IPS-11a (cell line): ENCODE data around the gene SUPT20HL2.
"Not testable (repeated sequence)": the region's sequence is repeated elsewhere in the genome, so short reads cannot be mapped to it uniquely, and the experiment has no call there.

Source experiments
- H3K4me3 ChIP-seq: one replicate; pipeline ENCODE4 v1.5.1; 2013; ENCODE audit warnings: low read depth, low read length, control low read depth

The SUPT20HL2 gene

DNA sequence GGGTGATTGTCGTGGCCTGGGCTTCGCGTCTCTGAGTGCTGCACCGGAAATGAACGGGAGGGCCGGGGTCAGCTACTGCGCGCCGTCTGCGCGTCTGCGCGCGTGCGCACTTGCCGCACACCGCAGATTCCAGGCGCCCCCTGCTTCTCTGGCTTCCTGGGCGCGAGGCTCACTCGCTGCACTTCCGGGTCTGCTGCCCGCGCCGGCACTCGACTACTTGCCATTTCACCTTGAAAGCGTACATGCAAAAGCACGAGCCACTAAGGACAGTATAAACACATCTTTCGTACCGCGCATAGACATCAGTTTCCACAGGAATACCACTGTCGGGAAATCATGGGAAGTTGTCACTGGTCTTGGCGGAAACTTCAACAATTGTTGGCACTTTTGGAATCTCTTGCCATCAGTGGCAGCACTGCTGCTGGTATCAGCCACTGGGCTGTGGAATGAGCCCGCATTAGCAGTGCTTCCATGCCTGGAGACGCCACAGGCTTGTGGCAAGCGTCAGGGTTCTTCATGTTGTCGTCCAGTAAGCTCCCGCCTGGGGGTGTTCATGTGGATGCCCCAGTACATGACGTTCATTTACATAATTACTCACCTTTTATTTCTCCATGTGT lies at the start of gene SUPT20HL2:
SUPT20HL2 (minus strand) TSS at position 51 of the 617 bp plus-strand sequence. CDS start 754 bp downstream, outside the sequence.
- no peak within 1 kb of the TSS for H3K4me3 ChIP-seq

DNA sequence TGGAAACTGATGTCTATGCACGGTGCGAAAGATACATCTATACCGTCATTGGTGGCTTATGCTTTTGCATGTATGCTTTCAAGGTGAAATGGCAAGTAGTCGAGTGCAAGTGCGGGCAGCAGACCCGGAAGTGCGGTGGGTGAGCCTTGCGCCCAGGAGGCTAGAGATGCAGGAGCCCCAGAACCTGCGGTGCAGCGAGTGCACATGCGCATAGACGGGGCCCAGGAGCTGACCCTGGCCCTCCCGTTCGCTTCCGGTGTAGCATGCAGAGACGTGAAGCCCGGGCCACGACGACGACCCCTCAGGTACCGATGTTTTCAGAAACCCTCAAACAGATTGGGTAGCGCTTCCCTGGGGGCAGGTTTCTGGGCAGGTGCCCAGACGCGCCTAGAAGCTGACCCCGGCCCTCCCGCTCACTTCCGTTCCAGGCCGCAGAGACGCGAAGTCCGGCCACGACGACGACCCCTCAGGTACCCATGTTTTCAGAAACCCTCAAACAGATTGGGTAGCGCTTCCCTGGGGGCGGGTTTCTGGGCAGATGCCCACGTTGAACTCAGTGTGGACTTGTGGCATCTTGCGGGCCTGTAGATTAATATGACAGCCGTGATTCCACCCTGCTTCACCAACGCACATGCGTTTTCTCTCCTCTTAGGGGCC lies 48.3 kb upstream of the SUPT20HL2 start:
- H3K4me3 ChIP-seq, result not testable (repeated sequence)

DNA sequence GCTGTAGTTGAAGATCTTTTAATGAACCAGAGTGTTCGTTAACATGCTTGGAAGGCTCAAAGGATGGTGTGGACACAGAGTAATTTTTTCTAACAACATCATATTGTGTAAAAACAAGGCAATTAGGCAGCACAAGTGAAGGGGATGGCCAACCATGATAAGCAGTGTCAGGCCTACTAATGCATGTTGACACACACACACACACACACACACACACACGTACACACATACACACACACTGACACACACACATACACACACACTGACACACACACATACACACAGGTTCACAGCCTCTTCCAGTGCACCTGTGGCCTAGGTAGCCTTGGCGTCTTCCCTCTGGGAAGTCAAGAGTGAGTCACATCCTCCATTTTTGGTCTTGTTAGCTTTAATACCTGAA lies 46.4 kb upstream of the SUPT20HL2 start, which contains the start of gene SUPT20HL1:
SUPT20HL1 (plus strand) TSS at position 368 of the 400 bp plus-strand sequence. CDS start 2,122 bp downstream, outside the sequence.
- no peak within 1 kb of the TSS for H3K4me3 ChIP-seq

DNA sequence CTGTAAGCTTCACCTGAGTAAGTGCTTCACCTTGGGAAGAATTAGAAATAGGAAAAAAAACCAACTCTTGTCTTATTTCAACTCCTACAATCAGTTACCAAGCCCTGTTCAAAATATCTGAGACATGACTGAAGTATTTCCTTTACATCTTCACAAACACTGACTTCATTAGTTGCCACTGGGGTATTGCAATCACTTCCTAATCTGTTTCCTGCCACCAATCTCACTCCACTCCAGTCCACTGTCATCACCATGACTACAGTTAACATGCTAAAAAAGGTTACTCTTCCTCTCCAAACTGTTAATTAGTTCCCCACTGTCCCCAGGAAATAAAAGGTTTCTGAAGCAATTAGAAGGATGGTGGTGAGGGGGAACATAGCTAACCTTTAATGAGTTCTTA lies 43.2 kb upstream of the SUPT20HL2 start:
- H3K4me3 ChIP-seq, result no peak overlapping the region

DNA sequence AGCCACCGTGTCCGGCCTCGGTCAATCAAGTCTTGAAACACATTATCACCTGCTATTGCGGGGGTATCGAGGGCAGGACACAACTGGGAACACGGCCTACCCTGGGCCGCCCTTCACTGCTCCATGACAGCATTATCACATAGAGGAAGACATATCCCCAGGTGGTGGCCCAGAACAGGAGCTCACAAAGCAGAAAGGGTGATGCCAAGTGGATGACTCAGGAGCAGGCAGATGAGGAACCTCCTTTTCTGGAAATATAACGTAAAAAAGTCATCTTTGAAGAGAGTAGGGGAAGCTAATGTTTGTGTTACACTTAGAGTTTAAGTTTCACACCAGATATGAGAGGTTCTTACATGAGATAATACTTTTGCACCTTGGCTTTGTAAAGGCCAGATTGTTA lies 41.2 kb upstream of the SUPT20HL2 start:
- H3K4me3 ChIP-seq, result no peak overlapping the region

DNA sequence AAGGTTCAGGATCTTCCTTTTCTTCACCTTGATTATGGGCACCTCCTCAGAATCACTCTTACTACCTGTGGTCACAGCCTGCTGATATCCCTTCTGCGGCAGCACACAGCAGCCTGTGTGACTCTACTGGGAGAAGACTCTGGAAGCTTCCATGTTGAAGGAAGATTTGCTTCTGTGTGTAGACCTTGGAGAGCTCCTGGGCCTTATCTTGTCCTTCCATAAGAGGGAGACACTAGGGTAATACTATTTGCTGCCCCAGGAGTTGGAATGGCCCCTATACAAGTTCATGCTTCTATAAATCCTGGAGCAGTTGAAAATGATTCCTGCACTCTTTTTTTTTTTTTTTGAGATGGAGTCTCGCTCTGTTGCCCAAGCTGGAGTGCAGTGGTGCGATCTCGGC lies 36.3 kb upstream of the SUPT20HL2 start:
- no peak overlapping the region for H3K4me3 ChIP-seq

DNA sequence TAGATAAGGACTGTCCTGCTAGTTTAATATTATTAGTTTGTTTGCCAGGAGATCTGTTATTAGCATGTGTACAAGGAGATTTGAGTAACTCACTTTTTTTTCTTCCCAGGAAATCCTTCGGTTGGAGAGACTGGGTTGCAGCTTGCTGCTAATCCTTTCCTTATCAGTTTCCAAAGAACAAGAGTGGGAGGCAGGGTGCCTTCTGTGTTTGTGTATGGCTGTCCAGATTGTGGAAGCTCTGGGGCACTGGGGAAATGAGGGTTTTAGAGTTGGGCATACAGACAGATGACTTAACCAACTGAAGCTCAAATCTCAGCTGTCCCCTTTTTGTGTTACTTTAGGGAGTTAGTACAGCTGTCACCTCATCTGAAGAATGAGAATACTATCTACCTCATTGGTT lies 34.0 kb upstream of the SUPT20HL2 start:
- H3K4me3 ChIP-seq, result no peak overlapping the region

DNA sequence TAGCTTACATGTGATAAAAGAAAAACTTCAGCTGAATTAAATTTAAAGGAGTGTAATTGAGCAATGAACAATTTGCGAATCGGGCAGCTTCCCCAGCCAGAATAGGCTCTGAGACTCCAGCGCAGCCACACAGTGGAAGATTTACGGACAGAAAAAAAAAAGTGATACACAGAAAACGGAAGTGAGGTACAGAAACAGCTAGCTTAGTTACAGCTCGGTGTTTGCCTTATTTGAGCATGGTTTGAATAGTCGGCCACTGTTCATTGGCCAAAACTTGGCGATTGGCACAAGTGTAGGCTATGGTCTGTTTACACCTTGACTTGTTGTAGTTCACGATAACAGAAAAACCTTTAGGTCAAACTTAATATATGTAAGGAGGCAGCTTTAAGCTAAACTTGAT lies 29.9 kb upstream of the SUPT20HL2 start:
- H3K4me3 ChIP-seq, result no peak overlapping the region

DNA sequence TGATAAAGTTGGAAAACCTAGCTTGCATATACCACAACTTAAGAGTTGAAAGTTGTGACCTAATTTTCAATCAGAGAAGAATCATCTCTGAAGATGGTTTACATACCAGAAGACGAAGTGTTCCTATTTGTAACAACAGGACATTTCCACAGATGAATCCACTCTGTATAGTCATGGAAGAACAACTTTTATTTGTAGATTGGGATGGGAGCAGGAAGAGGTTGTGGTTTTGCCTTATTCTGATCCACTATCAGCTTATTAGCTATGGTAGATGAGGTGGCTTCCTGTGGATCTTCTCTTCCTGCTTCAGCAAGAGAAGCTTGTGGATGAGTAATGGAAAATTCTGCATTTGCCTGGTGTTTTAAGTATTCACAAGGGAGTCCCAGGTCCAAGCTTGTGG lies 27.9 kb upstream of the SUPT20HL2 start:
- H3K4me3 ChIP-seq, result no peak overlapping the region

DNA sequence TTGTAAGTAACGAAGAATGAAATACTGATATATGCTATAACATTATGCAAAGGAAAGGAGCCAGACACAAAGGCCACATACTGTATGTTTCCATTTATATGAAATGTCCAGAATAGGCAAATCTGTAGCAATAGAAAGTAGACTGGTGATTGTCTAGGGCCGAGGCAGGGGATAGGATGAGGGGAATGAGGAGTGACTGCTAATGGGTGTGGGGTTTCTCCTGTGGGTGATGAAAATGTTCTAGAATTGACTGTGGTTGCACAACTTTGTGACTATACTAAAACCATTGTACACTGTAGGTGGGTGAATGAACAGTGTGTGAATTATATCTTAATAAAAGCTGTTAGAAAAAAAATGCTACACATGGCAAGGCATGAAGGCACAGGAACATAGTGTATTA lies 26.6 kb upstream of the SUPT20HL2 start:
- no peak overlapping the region for H3K4me3 ChIP-seq

DNA sequence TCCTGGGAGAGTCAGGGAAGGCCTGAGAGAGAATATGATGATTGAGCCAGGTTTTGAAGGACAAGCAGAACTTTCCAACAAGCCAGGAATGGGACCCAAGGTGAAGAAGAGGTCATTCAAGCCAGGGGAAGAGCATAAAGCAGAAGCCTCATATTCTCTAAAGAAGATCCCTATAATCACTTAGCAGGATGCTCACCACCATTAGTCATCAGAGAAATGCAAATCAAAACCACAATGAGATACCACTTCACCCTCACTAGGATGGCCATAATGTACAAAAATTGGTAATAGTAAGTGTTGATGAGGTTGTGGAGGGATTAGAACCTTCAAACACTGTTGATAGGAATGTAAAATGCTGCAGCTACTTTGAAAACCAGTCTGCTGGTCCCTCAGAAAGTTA lies 26.0 kb upstream of the SUPT20HL2 start:
- no peak overlapping the region for H3K4me3 ChIP-seq

DNA sequence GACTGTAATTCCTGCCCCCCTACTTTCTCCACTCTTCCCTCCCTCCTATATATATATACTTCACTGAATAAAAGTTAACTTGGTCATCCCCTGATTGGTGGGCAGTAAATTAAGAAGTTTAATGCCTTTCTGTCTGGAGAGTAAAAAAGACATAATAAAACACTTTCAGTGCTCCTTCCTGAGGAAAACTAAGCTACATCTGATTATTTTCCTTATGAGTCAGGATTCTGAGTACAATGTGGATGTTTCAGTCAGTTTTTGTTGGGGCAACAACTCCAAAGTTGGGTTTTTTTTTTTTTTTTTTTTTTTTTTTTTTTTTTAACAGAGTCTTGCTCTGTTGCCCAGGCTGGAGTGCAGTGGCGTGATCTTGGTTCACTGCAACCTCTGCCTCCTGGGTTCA lies 22.0 kb upstream of the SUPT20HL2 start:
- no peak overlapping the region for H3K4me3 ChIP-seq

DNA sequence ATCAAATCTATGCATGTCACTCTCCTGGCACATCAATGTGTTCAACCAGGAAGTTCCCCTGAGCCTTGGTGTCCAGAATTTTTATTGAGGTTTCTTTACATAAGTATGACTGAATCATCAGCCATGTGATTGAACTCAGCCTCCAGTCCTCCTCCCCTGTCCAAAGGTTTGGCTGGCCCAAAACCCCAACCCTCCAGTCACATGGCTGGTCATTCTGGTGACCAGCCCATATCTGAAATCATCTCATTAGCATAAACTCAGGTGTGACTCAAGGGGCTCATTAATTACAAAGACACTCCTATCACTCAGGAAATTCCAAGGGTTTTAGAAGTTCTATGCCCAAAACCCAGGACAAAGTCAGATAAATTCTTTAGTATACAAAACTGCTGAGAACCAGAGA lies 20.6 kb upstream of the SUPT20HL2 start:
- no peak overlapping the region for H3K4me3 ChIP-seq

DNA sequence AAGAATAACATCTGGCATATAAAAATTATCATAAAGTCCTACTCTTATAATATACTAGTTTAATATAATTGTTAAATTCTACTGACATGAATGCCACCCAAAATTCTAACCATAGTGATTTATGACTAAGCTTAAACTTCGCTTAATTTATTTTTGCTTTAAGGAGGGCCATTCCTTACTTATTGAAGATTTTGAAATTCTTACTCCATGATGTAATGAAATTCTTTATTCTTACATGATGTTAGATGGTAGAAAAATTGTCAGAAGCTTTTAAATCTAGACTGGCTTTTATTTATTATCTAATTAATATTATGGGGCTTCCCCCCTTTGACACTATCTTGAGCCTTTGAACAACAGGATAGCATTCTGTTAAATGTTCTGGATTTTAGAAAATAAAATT lies 19.5 kb upstream of the SUPT20HL2 start:
- no peak overlapping the region for H3K4me3 ChIP-seq

DNA sequence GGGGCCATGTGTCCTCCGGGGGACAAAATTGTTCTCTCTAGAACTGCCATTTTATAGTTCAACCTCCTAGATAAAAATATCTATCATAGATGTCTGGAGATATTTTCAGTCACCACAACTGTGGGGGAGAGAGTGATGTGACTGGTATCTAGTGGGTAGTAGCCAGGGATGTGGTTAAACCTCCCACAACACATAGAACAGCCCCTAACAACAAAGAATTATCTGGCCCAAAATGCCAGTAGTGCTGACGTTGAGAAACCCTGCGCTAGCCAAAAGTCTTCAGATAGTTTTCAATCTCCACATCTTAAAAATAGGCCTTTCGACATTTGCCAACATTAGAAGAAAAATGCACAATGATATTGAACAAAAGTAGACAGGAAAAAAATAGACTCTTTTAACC lies 19.0 kb upstream of the SUPT20HL2 start:
- H3K4me3 ChIP-seq, result no peak overlapping the region

DNA sequence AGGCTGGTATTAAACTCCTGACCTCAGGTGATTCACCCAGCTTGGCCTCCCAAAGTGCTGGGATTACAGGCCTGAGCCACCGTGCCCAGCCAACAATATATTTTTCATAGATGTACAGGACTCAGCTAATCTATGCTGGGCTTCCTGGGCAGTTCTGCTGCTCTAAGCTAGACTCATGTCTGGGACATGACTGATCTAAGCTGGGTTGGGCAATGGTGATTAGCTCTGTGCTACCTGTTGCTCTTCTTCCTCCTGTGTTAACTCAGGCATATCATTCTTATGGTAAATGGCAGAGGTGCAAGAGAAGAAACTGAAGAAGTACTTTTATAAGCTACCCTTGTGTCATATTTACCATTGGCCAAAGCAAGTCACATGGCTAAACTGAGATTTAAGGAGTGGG lies 11.4 kb upstream of the SUPT20HL2 start:
- no peak overlapping the region for H3K4me3 ChIP-seq

DNA sequence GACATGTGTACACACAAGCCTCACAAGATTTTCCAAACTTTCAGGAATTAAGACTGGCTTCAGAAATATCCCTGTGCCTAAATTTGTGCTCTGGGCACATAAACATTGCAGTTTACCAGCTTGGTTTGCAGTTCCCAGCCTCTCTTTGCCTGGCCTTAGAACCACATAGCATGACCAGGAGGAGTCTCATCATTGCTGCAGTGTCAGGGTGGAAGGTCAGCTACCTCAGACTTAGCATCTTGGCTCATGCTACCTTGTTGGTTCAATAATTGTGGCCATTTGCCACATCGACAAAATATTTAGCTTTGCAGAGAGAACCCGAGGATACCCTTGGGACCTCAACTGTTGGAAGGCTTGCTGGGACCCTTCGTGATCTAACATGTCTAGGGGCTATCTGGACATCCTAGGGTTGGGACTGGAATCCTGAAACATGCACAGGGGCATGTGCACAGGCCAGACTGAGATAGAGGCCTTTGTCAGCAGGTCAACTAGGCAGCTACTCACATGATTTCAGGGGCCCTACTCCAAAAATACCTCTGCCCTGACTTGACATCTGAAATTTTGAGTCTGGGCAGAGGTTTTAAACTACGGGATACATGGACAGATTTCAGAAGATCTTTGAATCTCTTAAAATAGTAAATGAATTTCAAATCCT lies 8.0 kb upstream of the SUPT20HL2 start:
- H3K4me3 ChIP-seq, result no peak overlapping the region

DNA sequence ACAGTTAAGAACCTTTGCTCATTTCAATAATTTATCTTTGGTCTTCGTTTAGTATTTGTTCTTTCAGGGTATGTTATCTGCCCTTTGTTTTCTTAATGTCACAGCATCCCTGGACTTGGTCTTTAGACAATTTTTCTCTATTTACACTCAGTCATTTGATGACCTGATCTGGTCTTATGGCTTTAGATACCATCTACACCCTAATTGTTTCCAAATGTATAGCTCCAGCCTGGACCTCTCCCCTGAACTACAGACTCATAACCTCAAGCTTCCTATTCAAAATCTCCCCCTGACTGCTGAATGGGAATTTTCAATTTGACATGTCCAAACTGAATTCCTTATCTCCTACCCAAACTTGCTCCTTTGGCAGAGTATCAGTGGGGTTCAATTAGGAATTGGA lies 3.7 kb upstream of the SUPT20HL2 start:
- no peak overlapping the region for H3K4me3 ChIP-seq

DNA sequence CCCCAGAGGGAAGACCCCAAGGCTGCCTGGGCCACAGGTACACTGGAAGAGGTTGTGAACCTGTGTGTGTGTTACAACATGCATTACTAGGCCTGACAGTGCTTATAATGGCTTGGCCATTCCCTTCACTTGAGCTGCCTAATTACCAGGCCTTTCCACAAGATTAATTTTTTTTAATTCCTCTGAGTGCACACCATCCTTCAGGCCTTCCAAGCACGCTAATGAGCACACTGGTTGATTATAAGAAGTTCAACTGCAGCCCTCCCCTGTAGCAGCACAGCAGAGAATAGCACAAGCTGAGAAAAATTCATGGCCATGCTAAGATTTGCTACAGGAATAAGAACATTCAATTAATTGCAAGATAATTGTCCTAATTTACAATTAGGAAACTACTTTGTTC lies 2.2 kb upstream of the SUPT20HL2 start:
- H3K4me3 ChIP-seq, result no peak overlapping the region

DNA sequence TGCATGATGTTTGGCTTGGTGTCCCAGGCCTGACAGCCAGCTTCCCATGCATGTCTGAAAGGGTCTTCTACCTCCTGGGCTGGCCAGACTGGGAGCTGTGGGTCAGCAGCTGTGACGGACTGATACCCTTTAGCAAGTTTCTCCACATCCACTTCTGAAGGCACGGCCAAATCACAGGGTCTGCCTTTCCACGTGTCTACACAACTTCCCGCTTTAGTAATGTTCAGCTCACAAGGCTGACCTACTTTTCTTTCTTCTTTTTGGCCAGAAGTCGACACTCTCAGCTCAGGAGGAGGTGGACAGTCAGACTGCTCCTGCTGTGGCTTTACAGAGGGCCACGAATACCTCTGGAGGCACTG lies 1.6 kb downstream of the SUPT20HL2 start:
- H3K4me3 ChIP-seq, result not testable (repeated sequence)

DNA sequence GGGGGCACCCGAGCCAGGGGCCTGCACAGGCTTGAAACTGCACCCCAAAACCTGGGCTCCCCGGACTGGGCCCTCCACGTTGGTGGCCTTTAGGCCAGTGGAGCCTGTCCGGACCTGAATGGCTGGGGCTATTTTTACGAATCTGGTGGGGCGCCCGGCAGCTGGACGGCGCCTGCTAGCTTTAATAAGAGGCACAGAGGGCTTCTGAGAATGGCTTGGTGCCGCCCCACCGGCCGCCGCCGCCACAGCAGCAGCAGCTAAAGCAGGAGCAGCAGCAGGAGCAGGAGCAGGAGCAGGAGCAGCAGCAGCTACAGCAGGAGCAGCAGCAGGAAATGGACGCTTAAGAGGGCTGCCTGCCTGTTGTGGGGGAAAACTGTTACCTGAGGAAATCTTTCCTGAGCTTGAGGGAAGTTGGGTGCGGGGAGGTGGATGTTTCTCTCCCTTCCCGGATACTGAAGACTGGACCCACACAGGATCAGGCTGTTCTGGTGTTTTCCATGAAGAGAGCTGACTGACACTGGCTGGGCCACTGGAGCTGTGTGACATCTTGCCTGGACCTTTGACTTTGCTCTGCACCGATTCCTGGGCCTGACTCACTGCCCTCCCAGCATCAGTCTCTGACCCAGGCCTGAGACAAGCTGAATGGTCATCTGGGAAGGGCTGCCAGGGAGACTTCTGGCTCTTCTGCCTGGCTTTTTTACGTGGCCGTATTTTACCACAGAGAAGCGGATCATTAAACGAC lies 2.2 kb downstream of the SUPT20HL2 start:
- H3K4me3 ChIP-seq, result not testable (repeated sequence)

DNA sequence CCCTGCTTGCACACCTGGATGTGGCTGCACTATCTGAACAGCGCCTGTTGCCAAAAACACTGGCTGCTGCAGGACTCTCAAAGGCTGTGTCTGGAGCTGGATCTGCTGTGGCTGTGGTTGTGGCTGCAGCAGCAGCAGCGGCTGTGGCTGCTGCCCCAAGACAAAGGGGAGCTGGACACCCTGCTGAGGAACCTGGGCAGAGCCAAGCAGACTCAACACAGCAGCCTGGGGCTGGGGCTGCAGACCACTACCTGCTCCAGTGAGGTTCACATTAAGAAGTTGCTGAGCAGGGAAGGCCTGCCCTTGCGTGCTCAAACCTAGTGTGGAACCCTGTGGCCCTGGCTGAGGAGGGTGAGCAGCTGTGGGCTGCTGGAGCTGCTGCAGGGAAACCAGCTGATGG lies 3.0 kb downstream of the SUPT20HL2 start:
- not testable (repeated sequence) for H3K4me3 ChIP-seq
